ENCODE results near the gene CLCNKB.

DNA sequence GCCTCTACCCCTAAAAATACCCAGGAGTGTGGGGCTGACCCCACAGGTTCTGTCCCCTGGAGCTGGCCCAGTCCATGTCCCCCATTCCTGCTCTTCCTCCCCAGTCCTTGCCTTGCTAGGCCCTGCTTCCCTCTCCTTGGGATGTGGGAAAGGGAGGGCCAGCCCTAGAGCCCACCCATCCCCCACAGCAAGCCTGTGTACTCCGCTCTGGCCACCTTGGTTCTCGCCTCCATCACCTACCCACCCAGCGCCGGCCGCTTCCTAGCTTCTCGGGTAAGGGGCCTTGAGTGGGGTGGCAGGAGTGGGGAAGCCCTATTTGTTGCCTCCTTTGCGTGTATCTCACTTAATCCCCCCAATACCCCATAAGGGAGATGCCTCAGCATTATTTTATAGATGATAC, 6.7 kb downstream of the CLCNKB start:
- TF ChIP-seq POLR2AphosphoS5 (IDR thresholded peaks at IDR 0.05; ENCODE audit: low read depth, low read length) (no peak), TAF1 (IDR thresholded peaks at IDR 0.05; ENCODE audit: borderline replicate concordance, insufficient read depth, low read length) (no peak)
- TF ChIP-seq, protein P1, sequence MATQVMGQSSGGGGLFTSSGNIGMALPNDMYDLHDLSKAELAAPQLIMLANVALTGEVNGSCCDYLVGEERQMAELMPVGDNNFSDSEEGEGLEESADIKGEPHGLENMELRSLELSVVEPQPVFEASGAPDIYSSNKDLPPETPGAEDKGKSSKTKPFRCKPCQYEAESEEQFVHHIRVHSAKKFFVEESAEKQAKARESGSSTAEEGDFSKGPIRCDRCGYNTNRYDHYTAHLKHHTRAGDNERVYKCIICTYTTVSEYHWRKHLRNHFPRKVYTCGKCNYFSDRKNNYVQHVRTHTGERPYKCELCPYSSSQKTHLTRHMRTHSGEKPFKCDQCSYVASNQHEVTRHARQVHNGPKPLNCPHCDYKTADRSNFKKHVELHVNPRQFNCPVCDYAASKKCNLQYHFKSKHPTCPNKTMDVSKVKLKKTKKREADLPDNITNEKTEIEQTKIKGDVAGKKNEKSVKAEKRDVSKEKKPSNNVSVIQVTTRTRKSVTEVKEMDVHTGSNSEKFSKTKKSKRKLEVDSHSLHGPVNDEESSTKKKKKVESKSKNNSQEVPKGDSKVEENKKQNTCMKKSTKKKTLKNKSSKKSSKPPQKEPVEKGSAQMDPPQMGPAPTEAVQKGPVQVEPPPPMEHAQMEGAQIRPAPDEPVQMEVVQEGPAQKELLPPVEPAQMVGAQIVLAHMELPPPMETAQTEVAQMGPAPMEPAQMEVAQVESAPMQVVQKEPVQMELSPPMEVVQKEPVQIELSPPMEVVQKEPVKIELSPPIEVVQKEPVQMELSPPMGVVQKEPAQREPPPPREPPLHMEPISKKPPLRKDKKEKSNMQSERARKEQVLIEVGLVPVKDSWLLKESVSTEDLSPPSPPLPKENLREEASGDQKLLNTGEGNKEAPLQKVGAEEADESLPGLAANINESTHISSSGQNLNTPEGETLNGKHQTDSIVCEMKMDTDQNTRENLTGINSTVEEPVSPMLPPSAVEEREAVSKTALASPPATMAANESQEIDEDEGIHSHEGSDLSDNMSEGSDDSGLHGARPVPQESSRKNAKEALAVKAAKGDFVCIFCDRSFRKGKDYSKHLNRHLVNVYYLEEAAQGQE (IDR thresholded peaks at IDR 0.05; ENCODE audit: insufficient read depth in 1 of 2, low read depth in 2 of 2, low read length in 2 of 2) = no peak
